Kidney glomerular epithelial cell (primary cell): ENCODE measurements around the gene APOC1.
A peak's percentile ranks its signal among the peaks of the same experiment; 100 is the strongest.
"Not testable (repeated sequence)": the region's sequence is repeated elsewhere in the genome, so short reads cannot be mapped to it uniquely, and the experiment has no call there.

Source experiments
- DNase-seq: peaks from one replicate; lab custom pipeline; 2025; lab: John Stamatoyannopoulos, UW

The APOC1 gene

GRCh38 chr19:44913512-44914432 lies 636 bp upstream of the APOC1 start:
- not testable (repeated sequence) for DNase-seq

GRCh38 chr19:44924243-44924725 lies 9.9 kb downstream of the APOC1 start:
- no peak for DNase-seq

- no peak for DNase-seq
Measured at GRCh38 chr19:44925114-44925891, 10.9 kb downstream of the APOC1 start.

- DNase-seq, result not testable (repeated sequence)
Measured at GRCh38 chr19:44926245-44927077, 12.1 kb downstream of the APOC1 start.

GRCh38 chr19:44927746-44928145 lies 13.3 kb downstream of the APOC1 start:
- DNase-seq, result no peak

- no peak for DNase-seq
Measured at GRCh38 chr19:44930088-44930487, 15.7 kb downstream of the APOC1 start.

GRCh38 chr19:44931541-44931940 lies 17.1 kb downstream of the APOC1 start:
- DNase-seq, result no peak

- no peak for DNase-seq
Measured at GRCh38 chr19:44939668-44940067, 25.3 kb downstream of the APOC1 start.

- no peak for DNase-seq
Measured at GRCh38 chr19:44942067-44942571, 27.7 kb downstream of the APOC1 start, which contains the start of gene APOC4. APOC4 (plus strand) TSS chr19:44942237; CDS start chr19:44942278, 41 bp downstream.

- DNase-seq, result no peak
Measured at GRCh38 chr19:44943801-44944249, 29.4 kb downstream of the APOC1 start.

- no peak for DNase-seq
Measured at GRCh38 chr19:44947041-44947581, 32.7 kb downstream of the APOC1 start.

GRCh38 chr19:44948237-44948636 lies 33.8 kb downstream of the APOC1 start:
- DNase-seq, result no peak

- DNase-seq, result no peak
Measured at GRCh38 chr19:44948763-44949374, 34.5 kb downstream of the APOC1 start.

GRCh38 chr19:44949550-44949949 lies 35.1 kb downstream of the APOC1 start:
- no peak for DNase-seq

GRCh38 chr19:44951179-44952159 lies 37.1 kb downstream of the APOC1 start:
- peak; percentile 76 for DNase-seq

- no peak for DNase-seq
Measured at GRCh38 chr19:44954278-44954648, 39.9 kb downstream of the APOC1 start.

GRCh38 chr19:44954649-44955504 lies 40.5 kb downstream of the APOC1 start, which contains the start of gene CLPTM1:
CLPTM1 (plus strand) TSS chr19:44955380; CDS start chr19:44955396, 16 bp downstream.
- peak; percentile 93 for DNase-seq
